SK-N-SH (cell line): ENCODE measurements around the gene NAALADL2. TPM values are rescaled to one million over a fixed set of nuclear protein-coding genes. Genes with fewer than 3 reads are reported as not detected.

Experiments used
- CTCF ChIA-PET: fragments of 300-600, 350-600 bp; formaldehyde crosslinking; extraction: SDS; loops from one replicate; lab custom pipeline; 2021; lab: Yijun Ruan, JAX
- POLR2A ChIA-PET: fragments of 350-600 bp; sonication (Branson Sonifier 250); formaldehyde crosslinking; extraction: SDS; loops from one replicate; lab custom pipeline; 2020; ENCODE audit warnings: antibody characterized with exemption, inconsistent platforms; lab: Yijun Ruan, JAX
- DNase-seq: peaks from one replicate; pipeline ENCODE4 v3.0.0; 2012
- H2AFZ ChIP-seq: fragments of 200-600 bp; sonication (generic); 2 replicates; pipeline ENCODE4 v1.8.1; 2016; ENCODE audit warnings: antibody characterized with exemption, mild to moderate bottlenecking, low read depth
- H3F3A ChIP-seq: fragments of 200-600 bp; sonication (generic); replicated peaks from 2 replicates; pipeline ENCODE3; 2016; ENCODE audit warnings: antibody characterized with exemption, mild to moderate bottlenecking; ENCODE audit not compliant: insufficient read depth
- H3K27ac ChIP-seq, 2 experiments: fragments of 200-500 bp in 1 of 2; fragments of 200-600 bp in 1 of 2; sonication (Bioruptor generic) in 1 of 2; sonication (generic), shearing (Covaris generic) in 1 of 2; 2 replicates each; pipeline versions ENCODE4 v1.5.1 to v1.6.1; 2014 to 2016; ENCODE audit warnings: low read depth in 2 of 2, inconsistent platforms in 1 of 2, low read length in 1 of 2, mild to moderate bottlenecking in 1 of 2, mixed read lengths in 1 of 2
- H3K27me3 ChIP-seq: fragments of 200-600 bp; sonication (generic), shearing (Covaris generic); 2 replicates; pipeline ENCODE4 v1.6.1; 2016; ENCODE audit warnings: mixed run types; ENCODE audit not compliant: insufficient read depth
- H3K36me3 ChIP-seq, 2 experiments: fragments of 200-500 bp in 1 of 2; fragments of 200-600 bp in 1 of 2; sonication (Bioruptor generic) in 1 of 2; sonication (generic) in 1 of 2; replicated peaks in 1 of 2; 2 replicates each; pipeline versions ENCODE3 to v1.5.1; 2014 to 2016; ENCODE audit warnings: low read length in 1 of 2, mild to moderate bottlenecking in 1 of 2; ENCODE audit not compliant: insufficient read depth in 2 of 2, control insufficient read depth in 1 of 2
- H3K4me1 ChIP-seq, 2 experiments: fragments of 200-500 bp in 1 of 2; fragments of 200-600 bp in 1 of 2; sonication (Bioruptor generic) in 1 of 2; sonication (generic), shearing (Covaris generic) in 1 of 2; 2 replicates each; pipeline versions ENCODE4 v1.5.1 to v1.6.1; 2014 to 2016; ENCODE audit warnings: low read depth in 1 of 2, low read length in 1 of 2, mixed run types in 1 of 2; ENCODE audit not compliant: insufficient read depth in 2 of 2, control insufficient read depth in 1 of 2
- H3K4me2 ChIP-seq: fragments of 200-600 bp; sonication (generic), shearing (Covaris generic); 2 replicates; pipeline ENCODE4 v1.6.1; 2017; ENCODE audit warnings: mixed run types
- H3K4me3 ChIP-seq, 2 experiments: fragments of 200-500 bp in 1 of 2; fragments of 200-600 bp in 1 of 2; sonication (Bioruptor generic) in 1 of 2; sonication (generic), shearing (Covaris generic) in 1 of 2; 2 replicates each; pipeline versions ENCODE4 v1.5.1 to v1.8.1; 2014 to 2016; ENCODE audit warnings: low read depth in 2 of 2, inconsistent platforms in 1 of 2, low read length in 1 of 2, mild to moderate bottlenecking in 1 of 2, mixed read lengths in 1 of 2, moderate library complexity in 1 of 2
- H3K79me2 ChIP-seq: fragments of 200-600 bp; sonication (generic); 2 replicates; pipeline ENCODE4 v1.8.1; 2017; ENCODE audit warnings: mild to moderate bottlenecking; ENCODE audit not compliant: insufficient read depth
- H3K9ac ChIP-seq: fragments of 200-600 bp; sonication (generic); 2 replicates; pipeline ENCODE4 v1.6.1; 2017; ENCODE audit warnings: mixed run types
- H3K9me2 ChIP-seq: fragments of 200-600 bp; sonication (generic); 2 replicates; pipeline ENCODE4 v1.6.1; 2017; ENCODE audit warnings: mixed run types
- H3K9me3 ChIP-seq: fragments of 200-600 bp; sonication (generic); 2 replicates; pipeline ENCODE4 v1.6.1; 2017; ENCODE audit warnings: mixed run types, mild to moderate bottlenecking, moderate library complexity
- H4K20me1 ChIP-seq: fragments of 200-600 bp; sonication (generic); 2 replicates; pipeline ENCODE4 v1.6.1; 2017; ENCODE audit warnings: mild to moderate bottlenecking, mixed run types; ENCODE audit not compliant: insufficient read depth
- CHD2 ChIP-seq: fragments of 150-350 bp; IDR thresholded peaks from 2 replicates; pipeline ENCODE4 v1.6.1; 2018; ENCODE audit warnings: low read length; ENCODE audit not compliant: partially characterized antibody
- ELF1 ChIP-seq: IDR thresholded peaks from 2 replicates; pipeline ENCODE4 v1.4.0; 2012
- EP300 ChIP-seq, 2 experiments: IDR thresholded peaks; 2 replicates each; pipeline versions ENCODE4 v1.4.0 to v1.6.1; 2012; ENCODE audit warnings: borderline replicate concordance in 1 of 2, low read depth in 1 of 2, low read length in 1 of 2
- EZH2phosphoT487 ChIP-seq: fragments of 200-600 bp; sonication (generic); IDR thresholded peaks from 2 replicates; pipeline ENCODE4 v1.6.1; 2017; ENCODE audit warnings: low read depth, mixed run types, mild to moderate bottlenecking, antibody characterized with exemption, moderate library complexity, borderline replicate concordance
- GABPA ChIP-seq: IDR thresholded peaks from 2 replicates; pipeline ENCODE4 v1.4.0; 2012; ENCODE audit warnings: low read depth, mild to moderate bottlenecking
- JUND ChIP-seq: IDR thresholded peaks from 2 replicates; pipeline ENCODE4 v1.4.0; 2012
- NFIC ChIP-seq: IDR thresholded peaks from 2 replicates; pipeline ENCODE4 v1.4.0; 2012; ENCODE audit warnings: borderline replicate concordance
- RAD21 ChIP-seq: IDR thresholded peaks from 2 replicates; pipeline ENCODE4 v1.6.1; 2012; ENCODE audit warnings: mild to moderate bottlenecking, low read length
- RCOR1 ChIP-seq: fragments of 150-350 bp; IDR thresholded peaks from 2 replicates; pipeline ENCODE4 v1.6.1; 2017; ENCODE audit warnings: antibody characterized with exemption, low read length
- RFX5 ChIP-seq: IDR thresholded peaks from 2 replicates; pipeline ENCODE4 v1.6.1; 2012; ENCODE audit warnings: mild to moderate bottlenecking, improper control_type of control experiment, low read length
- RXRA ChIP-seq: IDR thresholded peaks from 2 replicates; pipeline ENCODE4 v1.4.0; 2012; ENCODE audit warnings: low read depth, mild to moderate bottlenecking, borderline replicate concordance
- TAF1 ChIP-seq: IDR thresholded peaks from 2 replicates; pipeline ENCODE4 v1.6.1; 2012; ENCODE audit warnings: low read depth, mild to moderate bottlenecking, low read length, moderate library complexity, borderline replicate concordance
- TEAD4 ChIP-seq: IDR thresholded peaks from 2 replicates; pipeline ENCODE4 v1.4.0; 2012; ENCODE audit warnings: mild to moderate bottlenecking, borderline replicate concordance; ENCODE audit not compliant: insufficient read depth
- WGBS: methylation state at CpG from one replicate; pipeline ENCODE4 v1.1.6; 2017; ENCODE audit warnings: low lambda C conversion rate; 5-methylcytosine and 5-hydroxymethylcytosine counted together
- polyA plus RNA-seq, 3 experiments: library from polyadenylated mRNA; depleted of rRNA; stranded (reverse); fragments of >200 nt; gene quantifications; 2 replicates each; pipeline ENCODE4 v1.2.3, GENCODE V29; 2012
- TF ChIP-seq, protein P1 (sequence below): IDR thresholded peaks from 2 replicates; pipeline ENCODE4 v1.4.0; 2012; ENCODE audit warnings: low read depth
- TF ChIP-seq, protein P2 (sequence below): IDR thresholded peaks from 2 replicates; pipeline ENCODE4 v1.4.0; 2012; ENCODE audit warnings: low read depth, borderline replicate concordance
- TF ChIP-seq, protein P3 (sequence below): fragments of 150-350 bp; IDR thresholded peaks from 2 replicates; pipeline ENCODE4 v1.6.1; 2017; ENCODE audit warnings: antibody characterized with exemption, low read length, low read depth, borderline replicate concordance
- TF ChIP-seq, protein P4 (sequence below): IDR thresholded peaks from 2 replicates; pipeline ENCODE4; 2012
- TF ChIP-seq, protein P5 (sequence below): IDR thresholded peaks from 2 replicates; pipeline ENCODE4 v1.6.1; 2012; ENCODE audit warnings: mild to moderate bottlenecking, low read depth, low read length, moderate library complexity
- TF ChIP-seq, protein P6 (sequence below): IDR thresholded peaks from 2 replicates; pipeline ENCODE4 v1.4.0; 2012; ENCODE audit warnings: low read depth, borderline replicate concordance

Gene NAALADL2
- polyA plus RNA-seq, 1 of the 3 experiments (the other 2 are of a cell fraction) = 1.2 TPM

DNA sequence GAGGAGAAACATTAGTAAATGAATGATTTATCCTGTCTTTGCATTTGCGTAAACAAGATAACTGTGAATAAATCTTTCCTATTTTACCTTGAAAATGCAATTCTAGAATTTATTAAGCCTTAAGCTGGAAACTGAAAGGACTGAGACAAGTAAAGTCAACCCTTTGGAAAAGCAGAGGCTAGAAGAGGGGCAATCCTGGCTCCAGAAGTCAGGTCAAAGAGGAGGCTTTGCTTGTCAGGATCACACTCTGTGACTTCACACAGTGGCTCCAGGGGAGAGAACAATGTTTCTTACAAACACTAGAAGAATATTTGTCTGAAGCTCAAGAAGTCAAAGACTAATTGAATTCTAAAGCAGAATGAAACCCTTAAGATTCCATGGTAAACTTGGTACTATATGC, 530.4 kb downstream of the NAALADL2 start:
- Histone ChIP-seq H3K9ac (no peak overlapping the region), H3K4me2 (no peak overlapping the region), H3K79me2 (no peaks in the 10 kb centered on the region), H3K27me3 (no peaks in the 10 kb centered on the region), H4K20me1 (no peaks in the 10 kb centered on the region), H3K36me3 (no peaks in the 10 kb centered on the region), H2AFZ (no peak overlapping the region), H3K9me3 (no peaks in the 10 kb centered on the region), H3K27ac (no peak overlapping the region), H3K4me3 (no peak overlapping the region), H3K4me1 (peaks cover 0 to 4% of the 10 kb centered on the region in 2 experiments; a peak in 1 of 4 replicates), H3K9me2 (no peaks in the 10 kb centered on the region), H3F3A (no peaks in the 10 kb centered on the region)
- ChIA-PET POLR2A (no interaction called here), CTCF (no interaction called here)
- 92% methylated on average over 1 of the region's 1 CpG for WGBS
- TF ChIP-seq CHD2 = no peak
- TF ChIP-seq, protein P1, sequence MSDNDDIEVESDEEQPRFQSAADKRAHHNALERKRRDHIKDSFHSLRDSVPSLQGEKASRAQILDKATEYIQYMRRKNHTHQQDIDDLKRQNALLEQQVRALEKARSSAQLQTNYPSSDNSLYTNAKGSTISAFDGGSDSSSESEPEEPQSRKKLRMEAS = no peak
- no peak for TF ChIP-seq NFIC
- TF ChIP-seq EP300 (IDR thresholded peaks at IDR 0.05; ENCODE audit: borderline replicate concordance in 1 of 2, low read depth in 1 of 2, low read length in 1 of 2) = no peak
- no peak for TF ChIP-seq RFX5
- TF ChIP-seq, protein P2, sequence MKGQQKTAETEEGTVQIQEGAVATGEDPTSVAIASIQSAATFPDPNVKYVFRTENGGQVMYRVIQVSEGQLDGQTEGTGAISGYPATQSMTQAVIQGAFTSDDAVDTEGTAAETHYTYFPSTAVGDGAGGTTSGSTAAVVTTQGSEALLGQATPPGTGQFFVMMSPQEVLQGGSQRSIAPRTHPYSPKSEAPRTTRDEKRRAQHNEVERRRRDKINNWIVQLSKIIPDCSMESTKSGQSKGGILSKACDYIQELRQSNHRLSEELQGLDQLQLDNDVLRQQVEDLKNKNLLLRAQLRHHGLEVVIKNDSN = no peak
- TF ChIP-seq RXRA = no peak
- no peak for TF ChIP-seq TEAD4
- TF ChIP-seq, protein P3, sequence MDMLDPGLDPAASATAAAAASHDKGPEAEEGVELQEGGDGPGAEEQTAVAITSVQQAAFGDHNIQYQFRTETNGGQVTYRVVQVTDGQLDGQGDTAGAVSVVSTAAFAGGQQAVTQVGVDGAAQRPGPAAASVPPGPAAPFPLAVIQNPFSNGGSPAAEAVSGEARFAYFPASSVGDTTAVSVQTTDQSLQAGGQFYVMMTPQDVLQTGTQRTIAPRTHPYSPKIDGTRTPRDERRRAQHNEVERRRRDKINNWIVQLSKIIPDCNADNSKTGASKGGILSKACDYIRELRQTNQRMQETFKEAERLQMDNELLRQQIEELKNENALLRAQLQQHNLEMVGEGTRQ = no peak
- TF ChIP-seq RCOR1 = no peak
- TF ChIP-seq EZH2phosphoT487 = no peak
- TF ChIP-seq ELF1 = no peak
- TF ChIP-seq JUND = no peak
- TF ChIP-seq GABPA = no peak
- TF ChIP-seq, protein P4, sequence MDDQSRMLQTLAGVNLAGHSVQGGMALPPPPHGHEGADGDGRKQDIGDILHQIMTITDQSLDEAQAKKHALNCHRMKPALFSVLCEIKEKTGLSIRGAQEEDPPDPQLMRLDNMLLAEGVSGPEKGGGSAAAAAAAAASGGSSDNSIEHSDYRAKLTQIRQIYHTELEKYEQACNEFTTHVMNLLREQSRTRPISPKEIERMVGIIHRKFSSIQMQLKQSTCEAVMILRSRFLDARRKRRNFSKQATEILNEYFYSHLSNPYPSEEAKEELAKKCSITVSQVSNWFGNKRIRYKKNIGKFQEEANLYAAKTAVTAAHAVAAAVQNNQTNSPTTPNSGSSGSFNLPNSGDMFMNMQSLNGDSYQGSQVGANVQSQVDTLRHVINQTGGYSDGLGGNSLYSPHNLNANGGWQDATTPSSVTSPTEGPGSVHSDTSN = no peak
- TF ChIP-seq, protein P5, sequence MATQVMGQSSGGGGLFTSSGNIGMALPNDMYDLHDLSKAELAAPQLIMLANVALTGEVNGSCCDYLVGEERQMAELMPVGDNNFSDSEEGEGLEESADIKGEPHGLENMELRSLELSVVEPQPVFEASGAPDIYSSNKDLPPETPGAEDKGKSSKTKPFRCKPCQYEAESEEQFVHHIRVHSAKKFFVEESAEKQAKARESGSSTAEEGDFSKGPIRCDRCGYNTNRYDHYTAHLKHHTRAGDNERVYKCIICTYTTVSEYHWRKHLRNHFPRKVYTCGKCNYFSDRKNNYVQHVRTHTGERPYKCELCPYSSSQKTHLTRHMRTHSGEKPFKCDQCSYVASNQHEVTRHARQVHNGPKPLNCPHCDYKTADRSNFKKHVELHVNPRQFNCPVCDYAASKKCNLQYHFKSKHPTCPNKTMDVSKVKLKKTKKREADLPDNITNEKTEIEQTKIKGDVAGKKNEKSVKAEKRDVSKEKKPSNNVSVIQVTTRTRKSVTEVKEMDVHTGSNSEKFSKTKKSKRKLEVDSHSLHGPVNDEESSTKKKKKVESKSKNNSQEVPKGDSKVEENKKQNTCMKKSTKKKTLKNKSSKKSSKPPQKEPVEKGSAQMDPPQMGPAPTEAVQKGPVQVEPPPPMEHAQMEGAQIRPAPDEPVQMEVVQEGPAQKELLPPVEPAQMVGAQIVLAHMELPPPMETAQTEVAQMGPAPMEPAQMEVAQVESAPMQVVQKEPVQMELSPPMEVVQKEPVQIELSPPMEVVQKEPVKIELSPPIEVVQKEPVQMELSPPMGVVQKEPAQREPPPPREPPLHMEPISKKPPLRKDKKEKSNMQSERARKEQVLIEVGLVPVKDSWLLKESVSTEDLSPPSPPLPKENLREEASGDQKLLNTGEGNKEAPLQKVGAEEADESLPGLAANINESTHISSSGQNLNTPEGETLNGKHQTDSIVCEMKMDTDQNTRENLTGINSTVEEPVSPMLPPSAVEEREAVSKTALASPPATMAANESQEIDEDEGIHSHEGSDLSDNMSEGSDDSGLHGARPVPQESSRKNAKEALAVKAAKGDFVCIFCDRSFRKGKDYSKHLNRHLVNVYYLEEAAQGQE = no peak
- no peak for TF ChIP-seq TAF1
- TF ChIP-seq, protein P6, sequence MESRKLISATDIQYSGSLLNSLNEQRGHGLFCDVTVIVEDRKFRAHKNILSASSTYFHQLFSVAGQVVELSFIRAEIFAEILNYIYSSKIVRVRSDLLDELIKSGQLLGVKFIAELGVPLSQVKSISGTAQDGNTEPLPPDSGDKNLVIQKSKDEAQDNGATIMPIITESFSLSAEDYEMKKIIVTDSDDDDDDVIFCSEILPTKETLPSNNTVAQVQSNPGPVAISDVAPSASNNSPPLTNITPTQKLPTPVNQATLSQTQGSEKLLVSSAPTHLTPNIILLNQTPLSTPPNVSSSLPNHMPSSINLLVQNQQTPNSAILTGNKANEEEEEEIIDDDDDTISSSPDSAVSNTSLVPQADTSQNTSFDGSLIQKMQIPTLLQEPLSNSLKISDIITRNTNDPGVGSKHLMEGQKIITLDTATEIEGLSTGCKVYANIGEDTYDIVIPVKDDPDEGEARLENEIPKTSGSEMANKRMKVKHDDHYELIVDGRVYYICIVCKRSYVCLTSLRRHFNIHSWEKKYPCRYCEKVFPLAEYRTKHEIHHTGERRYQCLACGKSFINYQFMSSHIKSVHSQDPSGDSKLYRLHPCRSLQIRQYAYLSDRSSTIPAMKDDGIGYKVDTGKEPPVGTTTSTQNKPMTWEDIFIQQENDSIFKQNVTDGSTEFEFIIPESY = no peak
- TF ChIP-seq RAD21 = no peak
- DNase-seq = no peak
